Sigmoid colon (tissue), 4 donors: Measurements from ENCODE around the gene PMF1.
"Not testable (repeated sequence)": the region's sequence is repeated elsewhere in the genome, so short reads cannot be mapped to it uniquely, and the experiment has no call there.

Experiments used
- EP300 ChIP-seq, 4 donors: sonication (generic); formaldehyde crosslinking; IDR thresholded peaks; one replicate each; pipeline ENCODE4 v1.6.1; 2017; ENCODE audit warnings: antibody characterized with exemption in 4 of 4
- TF ChIP-seq, protein P1 (sequence below), 4 experiments: fragments of 450-650 bp in 3 of 4; fragments of 200-600 bp in 1 of 4; IDR thresholded peaks; one replicate each; pipeline ENCODE4 v1.5.1; 2016 to 2019; ENCODE audit warnings: antibody characterized with exemption in 4 of 4, mild to moderate bottlenecking in 3 of 4, moderate library complexity in 2 of 4

DNA sequence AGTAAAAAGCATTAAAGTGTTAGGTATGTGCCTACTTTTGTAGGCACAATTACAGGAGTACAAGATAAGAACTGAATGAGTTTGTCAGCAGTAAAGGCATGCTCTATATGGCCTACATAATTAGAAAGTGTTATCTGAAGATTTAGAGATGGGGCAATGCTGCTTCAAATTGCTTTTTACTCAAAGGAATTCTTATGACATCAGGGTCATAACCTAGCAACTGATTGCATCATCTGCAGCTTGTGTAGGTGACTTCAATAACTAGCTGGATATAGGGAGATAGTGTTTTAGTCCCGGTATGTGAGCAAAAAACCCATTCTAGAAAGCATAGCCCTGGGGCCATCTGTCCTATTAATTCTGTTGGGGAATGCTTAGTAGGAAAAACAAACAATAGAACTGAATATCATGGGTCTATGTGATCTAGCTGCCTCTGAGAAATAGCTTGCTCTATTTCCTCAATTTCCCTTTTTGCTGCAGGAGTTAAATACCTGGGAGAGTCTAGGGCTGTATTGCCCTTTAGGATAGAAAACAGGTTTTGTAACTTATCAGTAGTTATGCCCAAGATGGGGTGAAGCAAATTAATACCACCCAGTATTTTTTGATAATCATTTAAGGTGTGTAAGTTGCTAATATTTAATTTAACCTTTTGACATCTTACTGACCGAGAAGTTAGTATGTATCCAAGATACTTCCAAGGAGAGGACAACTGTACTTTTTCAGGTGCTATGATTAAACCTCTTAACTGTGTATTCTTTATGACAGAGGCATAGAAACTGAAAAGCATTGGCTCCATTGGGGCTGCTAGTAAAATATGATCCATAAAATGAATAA lies 26.2 kb upstream of the PMF1 start:
- TF ChIP-seq EP300 (IDR thresholded peaks at IDR 0.05): not testable (repeated sequence)
- TF ChIP-seq, protein P1, sequence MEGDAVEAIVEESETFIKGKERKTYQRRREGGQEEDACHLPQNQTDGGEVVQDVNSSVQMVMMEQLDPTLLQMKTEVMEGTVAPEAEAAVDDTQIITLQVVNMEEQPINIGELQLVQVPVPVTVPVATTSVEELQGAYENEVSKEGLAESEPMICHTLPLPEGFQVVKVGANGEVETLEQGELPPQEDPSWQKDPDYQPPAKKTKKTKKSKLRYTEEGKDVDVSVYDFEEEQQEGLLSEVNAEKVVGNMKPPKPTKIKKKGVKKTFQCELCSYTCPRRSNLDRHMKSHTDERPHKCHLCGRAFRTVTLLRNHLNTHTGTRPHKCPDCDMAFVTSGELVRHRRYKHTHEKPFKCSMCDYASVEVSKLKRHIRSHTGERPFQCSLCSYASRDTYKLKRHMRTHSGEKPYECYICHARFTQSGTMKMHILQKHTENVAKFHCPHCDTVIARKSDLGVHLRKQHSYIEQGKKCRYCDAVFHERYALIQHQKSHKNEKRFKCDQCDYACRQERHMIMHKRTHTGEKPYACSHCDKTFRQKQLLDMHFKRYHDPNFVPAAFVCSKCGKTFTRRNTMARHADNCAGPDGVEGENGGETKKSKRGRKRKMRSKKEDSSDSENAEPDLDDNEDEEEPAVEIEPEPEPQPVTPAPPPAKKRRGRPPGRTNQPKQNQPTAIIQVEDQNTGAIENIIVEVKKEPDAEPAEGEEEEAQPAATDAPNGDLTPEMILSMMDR (IDR thresholded peaks at IDR 0.05): not testable (repeated sequence)
